IMR-90 (cell line): ENCODE measurements around the gene NAA38. TPM values are rescaled to one million over a fixed set of nuclear protein-coding genes. Genes with fewer than 3 reads are reported as not detected.

Experiments
- ATAC-seq: fragments of 200-7000 bp; cut with Tn5 transposase; 2 replicates; pipeline ENCODE4 v1.9.1; 2020; ENCODE audit warnings: low read depth, mild to moderate bottlenecking, moderate library complexity
- BruUV-seq: library from RNA; stranded (reverse); fragments of 400-500 nt; replicated peaks from 2 replicates; lab custom pipeline; 2021; lab: Mats Ljungman, UMichigan
- CTCF ChIA-PET: fragments of 300-600 bp; formaldehyde crosslinking; extraction: SDS; loops from one replicate; lab custom pipeline; 2021; ENCODE audit warnings: antibody characterized with exemption; lab: Yijun Ruan, JAX
- POLR2A ChIA-PET: fragments of 300-600 bp; sonication (Branson Sonifier 250); formaldehyde crosslinking; loops from one replicate; lab custom pipeline; 2022; ENCODE audit warnings: antibody characterized with exemption; ENCODE audit not compliant: unreplicated experiment; lab: Charles Lee
- DNase-seq: peaks from one replicate; pipeline ENCODE4 v3.0.0; 2013
- H2AFZ ChIP-seq: replicated peaks from 2 replicates; pipeline ENCODE3; 2013; ENCODE audit warnings: low read length, mild to moderate bottlenecking; ENCODE audit not compliant: poor library complexity
- H2AK5ac ChIP-seq: 2 replicates; pipeline ENCODE4 v1.6.1; 2013; ENCODE audit warnings: low read depth, low read length, inconsistent platforms
- H2AK9ac ChIP-seq: replicated peaks from 2 replicates; pipeline ENCODE3; 2013; ENCODE audit warnings: mild to moderate bottlenecking, low read depth, low read length, moderate library complexity; ENCODE audit not compliant: poor library complexity
- H2BK120ac ChIP-seq: 2 replicates; pipeline ENCODE4 v1.6.1; 2013; ENCODE audit warnings: low read depth, low read length, inconsistent platforms
- H2BK15ac ChIP-seq: 3 replicates; pipeline ENCODE4 v1.6.1; 2013; ENCODE audit warnings: low read depth, low read length, inconsistent platforms
- H2BK20ac ChIP-seq: 2 replicates; pipeline ENCODE4 v1.6.1; 2013; ENCODE audit warnings: low read depth, mild to moderate bottlenecking, inconsistent platforms, low read length, moderate library complexity
- H2BK5ac ChIP-seq: 2 replicates; pipeline ENCODE4 v1.6.1; 2013; ENCODE audit warnings: mild to moderate bottlenecking, low read depth, low read length, inconsistent platforms; ENCODE audit not compliant: poor library complexity, severe bottlenecking
- H3K14ac ChIP-seq: replicated peaks from 2 replicates; pipeline ENCODE4 v1.6.1; 2013; ENCODE audit warnings: low read depth, low read length, inconsistent platforms
- H3K18ac ChIP-seq: 2 replicates; pipeline ENCODE4 v1.6.1; 2013; ENCODE audit warnings: low read depth, low read length, control low read depth
- H3K23ac ChIP-seq: 2 replicates; pipeline ENCODE4 v1.6.1; 2013; ENCODE audit warnings: low read depth, low read length, inconsistent platforms
- H3K27ac ChIP-seq: 2 replicates; pipeline ENCODE4 v1.5.1; 2013; ENCODE audit warnings: mild to moderate bottlenecking, control low read depth, low read length; ENCODE audit not compliant: insufficient read depth
- H3K27me3 ChIP-seq: 2 replicates; pipeline ENCODE4 v1.6.1; 2013; ENCODE audit warnings: low read length; ENCODE audit not compliant: control insufficient read depth, insufficient read depth
- H3K36me3 ChIP-seq: 2 replicates; pipeline ENCODE4 v1.6.1; 2013; ENCODE audit warnings: low read length, mixed read lengths; ENCODE audit not compliant: control insufficient read depth, insufficient read depth
- H3K4ac ChIP-seq: 2 replicates; pipeline ENCODE4 v1.6.1; 2013; ENCODE audit warnings: low read depth, low read length, inconsistent platforms
- H3K4me1 ChIP-seq: 2 replicates; pipeline ENCODE4 v1.6.1; 2013; ENCODE audit warnings: low read length, mixed read lengths; ENCODE audit not compliant: control insufficient read depth, insufficient read depth
- H3K4me2 ChIP-seq: 2 replicates; pipeline ENCODE4 v1.6.1; 2013; ENCODE audit warnings: low read depth, mild to moderate bottlenecking, control low read depth, low read length, moderate library complexity
- H3K4me3 ChIP-seq: 2 replicates; pipeline ENCODE4 v1.5.1; 2013; ENCODE audit warnings: low read depth, mild to moderate bottlenecking, control low read depth, low read length, moderate library complexity; ENCODE audit not compliant: insufficient read depth
- H3K56ac ChIP-seq: 2 replicates; pipeline ENCODE4 v1.6.1; 2013; ENCODE audit warnings: low read length, inconsistent platforms; ENCODE audit not compliant: insufficient read depth; ENCODE audit errors: extremely low read depth
- H3K79me1 ChIP-seq, 2 experiments: 2 replicates each; pipeline ENCODE4 v1.6.1; 2013; ENCODE audit warnings: low read length in 2 of 2, inconsistent platforms in 1 of 2, low read depth in 1 of 2
- H3K9ac ChIP-seq: 2 replicates; pipeline ENCODE4 v1.6.1; 2013; ENCODE audit warnings: low read depth, low read length, control low read depth
- H3K9me1 ChIP-seq: 2 replicates; pipeline ENCODE4 v1.6.1; 2013; ENCODE audit warnings: low read length, inconsistent platforms; ENCODE audit not compliant: insufficient read depth
- H3K9me3 ChIP-seq: 2 replicates; pipeline ENCODE4 v1.6.1; 2013; ENCODE audit warnings: low read length; ENCODE audit not compliant: control insufficient read depth, insufficient read depth
- H4K20me1 ChIP-seq: 2 replicates; pipeline ENCODE4 v1.6.1; 2013; ENCODE audit warnings: low read length, inconsistent platforms; ENCODE audit not compliant: insufficient read depth
- H4K5ac ChIP-seq: 2 replicates; pipeline ENCODE4 v1.6.1; 2013; ENCODE audit warnings: mild to moderate bottlenecking, low read depth, low read length, control low read depth
- H4K8ac ChIP-seq, 2 experiments: 2 replicates each; pipeline ENCODE4 v1.6.1; 2013; ENCODE audit warnings: low read depth in 2 of 2, low read length in 2 of 2, control low read depth in 1 of 2, inconsistent platforms in 1 of 2
- H4K91ac ChIP-seq: 2 replicates; pipeline ENCODE4 v1.6.1; 2013; ENCODE audit warnings: low read depth, low read length, inconsistent platforms; ENCODE audit not compliant: insufficient read depth
- BHLHE40 ChIP-seq: fragments of 150-350 bp; IDR thresholded peaks from 2 replicates; pipeline ENCODE4 v1.6.1; 2016; ENCODE audit warnings: mild to moderate bottlenecking, low read depth, low read length
- CEBPB ChIP-seq: IDR thresholded peaks from 2 replicates; pipeline ENCODE4 v1.6.1; 2012; ENCODE audit warnings: low read depth, low read length, improper control_type of control experiment
- CTCF ChIP-seq: conservative IDR thresholded peaks from 2 replicates; pipeline ENCODE4 v1.5.1; 2012; ENCODE audit warnings: mild to moderate bottlenecking, low read depth, low read length, improper control_type of control experiment
- ELK1 ChIP-seq: fragments of 150-350 bp; IDR thresholded peaks from 2 replicates; pipeline ENCODE4 v1.6.1; 2016; ENCODE audit warnings: low read depth, mild to moderate bottlenecking, low read length, moderate library complexity, borderline replicate concordance
- FOS ChIP-seq: fragments of 150-350 bp; IDR thresholded peaks from 2 replicates; pipeline ENCODE4 v1.6.1; 2016; ENCODE audit warnings: low read depth, low read length
- MAZ ChIP-seq: IDR thresholded peaks from 2 replicates; pipeline ENCODE4 v1.6.1; 2012; ENCODE audit warnings: low read depth, mild to moderate bottlenecking, low read length, improper control_type of control experiment, moderate library complexity, borderline replicate concordance
- MXI1 ChIP-seq: IDR thresholded peaks from 2 replicates; pipeline ENCODE4 v1.6.1; 2012; ENCODE audit warnings: low read depth, mild to moderate bottlenecking, low read length, moderate library complexity, borderline replicate concordance
- RAD21 ChIP-seq: IDR thresholded peaks from 2 replicates; pipeline ENCODE4 v1.6.1; 2012; ENCODE audit warnings: low read length, improper control_type of control experiment
- RCOR1 ChIP-seq: IDR thresholded peaks from 2 replicates; pipeline ENCODE4 v1.6.1; 2012; ENCODE audit warnings: mild to moderate bottlenecking, low read length, improper control_type of control experiment; ENCODE audit not compliant: insufficient replicate concordance
- SMC3 ChIP-seq: fragments of 150-350 bp; IDR thresholded peaks from 2 replicates; pipeline ENCODE4 v1.6.1; 2016; ENCODE audit warnings: low read depth, mild to moderate bottlenecking, antibody characterized with exemption, low read length, moderate library complexity
- USF2 ChIP-seq: fragments of 150-350 bp; IDR thresholded peaks from 2 replicates; pipeline ENCODE4 v1.6.1; 2017; ENCODE audit warnings: mild to moderate bottlenecking, antibody characterized with exemption, low read length, low read depth
- WGBS, 2 experiments: methylation state at CpG; one replicate each; pipeline versions ENCODE4 v1.1.5 to v1.1.7; 2013; ENCODE audit warnings: missing lambda C conversion rate in 2 of 2; ENCODE audit not compliant: insufficient read length in 1 of 2; ENCODE audit errors: extremely low coverage in 2 of 2; 5-methylcytosine and 5-hydroxymethylcytosine counted together
- dilution Hi-C: fragments of 300-500 bp; cut with HindIII; formaldehyde crosslinking; loops from one replicate; pipeline ENCODE4 v1.14.3; 2018; ENCODE audit warnings: low sequenced_read_pairs; ENCODE audit not compliant: unreplicated experiment
- in situ Hi-C: fragments of 300-500 bp; cut with MboI; formaldehyde crosslinking; loops from 3 replicates; pipeline ENCODE4 v1.14.3; 2019; ENCODE audit warnings: low sequenced_read_pairs, inconsistent platforms, mixed read lengths
- intact Hi-C: fragments of 100-400 bp; cut with micrococcal nuclease; formaldehyde crosslinking; loops from 2 replicates; pipeline ENCODE4 v1.10.0; 2022
- polyA plus RNA-seq, 3 experiments: library from polyadenylated mRNA; depleted of rRNA; stranded (reverse); fragments of >200 nt; gene quantifications; 2 replicates each; pipeline ENCODE4 v1.2.3, GENCODE V29; 2012; ENCODE audit warnings: low replicate concordance in 1 of 3
- total RNA-seq: library from RNA; depleted of rRNA; stranded (reverse); fragments of >200 nt; gene quantifications from 2 replicates; pipeline ENCODE4 v1.2.3, GENCODE V29; 2012

Gene NAA38
- total and polyA plus RNA-seq, 2 of the 4 experiments (the other 2 are of a cell fraction): 40.7 to 76.8 TPM

- WGBS, 2 experiments: no CpG with 5 or more reads among the region's 5 CpGs
- no peak overlapping the region for H2BK120ac ChIP-seq
- H2BK20ac ChIP-seq: no peak overlapping the region
- no peak overlapping the region for H3K4me2 ChIP-seq
- CTCF ChIA-PET: no interaction called here
- H2AK5ac ChIP-seq: no peak overlapping the region
- H3K14ac ChIP-seq: no peak overlapping the region
- no TSS peak for BruUV-seq
- no peak overlapping the region for H3K23ac ChIP-seq
- no peak for ATAC-seq
- H4K5ac ChIP-seq: no peak overlapping the region
- H3K56ac ChIP-seq: no peak overlapping the region
- no peak overlapping the region for H3K18ac ChIP-seq
- H3K27ac ChIP-seq: no peak overlapping the region
- no peak overlapping the region for H4K91ac ChIP-seq
- peaks cover 50% of the 10 kb centered on the region for H3K27me3 ChIP-seq
- H3K4ac ChIP-seq: no peak overlapping the region
- no peak for DNase-seq
- dilution Hi-C loops: no loop called here
- H2AFZ ChIP-seq: no peak overlapping the region
- no peaks in the 10 kb centered on the region for H3K9me1 ChIP-seq
- no peaks in the 10 kb centered on the region; the same call in 1 of the 2 replicates for H3K4me1 ChIP-seq
- no peaks in the 10 kb centered on the region for H3K79me1 ChIP-seq
- no peaks in the 10 kb centered on the region for H3K36me3 ChIP-seq
- H4K20me1 ChIP-seq: no peaks in the 10 kb centered on the region; the same call in none of the 2 replicates
- in situ Hi-C loops: loop anchor here (5.0 kb wide), 1 partner anchor 78 kb away; no protein-coding TSS in a partner anchor
- TF ChIP-seq MXI1: no peak
- TF ChIP-seq CTCF: no peak
- no peak for TF ChIP-seq RAD21
- TF ChIP-seq ELK1: no peak
- no peak for TF ChIP-seq BHLHE40
- no peak for TF ChIP-seq SMC3
- TF ChIP-seq FOS: no peak
- no peak for TF ChIP-seq RCOR1
- no peak for TF ChIP-seq MAZ
- TF ChIP-seq CEBPB: no peak
- no peak for TF ChIP-seq USF2
- no peak overlapping the region for H4K8ac ChIP-seq
- no peak overlapping the region for H2BK5ac ChIP-seq
- H2BK15ac ChIP-seq: no peak overlapping the region
- H3K4me3 ChIP-seq: no peak overlapping the region
- intact Hi-C loops: loop anchor here (5.0 kb wide), 2 partner anchors 77 to 172 kb away; no protein-coding TSS in a partner anchor
- H3K9me3 ChIP-seq: no peaks in the 10 kb centered on the region
- POLR2A ChIA-PET: no interaction called here
- no peak overlapping the region for H3K9ac ChIP-seq
- H2AK9ac ChIP-seq: no peak overlapping the region
Observed at GRCh38 chr17:7820231-7820630, 37.1 kb downstream of the NAA38 start.
